ENCODE data around the gene C20orf96. TPM values are rescaled to one million over a fixed set of nuclear protein-coding genes. Genes with fewer than 3 reads are reported as not detected.

The C20orf96 gene
- total RNA-seq, 1 experiment from 2014 or later = 20.5 TPM

DNA sequence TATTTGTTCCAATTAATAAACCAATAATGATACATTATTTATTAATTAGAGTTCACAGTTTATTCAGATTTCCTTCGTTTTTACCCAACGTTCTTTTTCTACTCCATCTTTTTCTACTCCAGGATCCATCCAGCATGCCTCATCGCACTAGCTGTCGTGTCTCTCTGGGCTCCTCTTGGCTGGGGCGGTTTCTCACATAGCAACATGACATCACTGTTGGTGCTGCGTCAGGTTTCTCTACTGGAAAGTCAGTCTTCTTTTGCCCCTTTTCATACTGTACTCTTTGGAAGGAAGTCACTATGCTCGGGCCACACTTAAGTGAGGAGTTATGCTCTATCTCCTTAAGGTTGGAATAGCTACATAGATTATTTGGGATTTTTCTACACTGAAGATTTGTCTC lies 21.1 kb upstream of the C20orf96 start:
- BruUV-seq (replicated peaks) = no TSS peak
- ChIA-PET CTCF (no interaction called here), POLR2A (interaction anchor here (0.6 kb wide), 2 partner anchors 8 to 17 kb away, joined by 3 to 9 read pairs; no protein-coding TSS in a partner anchor)
- Histone ChIP-seq H3K36me3 (ENCODE audit: control insufficient read depth, insufficient read depth, low read length) (no peaks in the 10 kb centered on the region), H3K9me3 (ENCODE audit: control insufficient read depth, insufficient read depth, low read depth, low read length) (no peaks in the 10 kb centered on the region), H3K4me1 (ENCODE audit: control insufficient read depth, insufficient read depth, low read length) (peaks cover 12% of the 10 kb centered on the region), H3K27ac (ENCODE audit: low read length) (no peak overlapping the region), H3K27me3 (ENCODE audit: control insufficient read depth, insufficient read depth, low read length) (no peaks in the 10 kb centered on the region), H3K4me3 (ENCODE audit: low read depth in 2 of 2, low read length in 2 of 2) (no peak overlapping the region)
- DNase-seq (ENCODE audit: low read depth, low spot score) (no peak), ATAC-seq (no peak)
- in situ Hi-C loops (cut with HindIII; ENCODE audit: low pct_unique_long_range_greater_than_20kb, low sequenced_read_pairs) (no loop called here), intact Hi-C loops (cut with micrococcal nuclease; ENCODE audit: unreplicated experiment) (no loop called here)
- TF ChIP-seq TCF7L2 (IDR thresholded peaks at IDR 0.05; ENCODE audit: low read depth, low read length) (no peak), POLR2AphosphoS5 (IDR thresholded peaks at IDR 0.05; ENCODE audit: low read depth, low read length) (no peak), REST (IDR thresholded peaks at IDR 0.05; ENCODE audit: insufficient read depth in 1 of 2, low read depth in 2 of 2, low read length in 1 of 2) (no peak)
- TF ChIP-seq, protein P1, sequence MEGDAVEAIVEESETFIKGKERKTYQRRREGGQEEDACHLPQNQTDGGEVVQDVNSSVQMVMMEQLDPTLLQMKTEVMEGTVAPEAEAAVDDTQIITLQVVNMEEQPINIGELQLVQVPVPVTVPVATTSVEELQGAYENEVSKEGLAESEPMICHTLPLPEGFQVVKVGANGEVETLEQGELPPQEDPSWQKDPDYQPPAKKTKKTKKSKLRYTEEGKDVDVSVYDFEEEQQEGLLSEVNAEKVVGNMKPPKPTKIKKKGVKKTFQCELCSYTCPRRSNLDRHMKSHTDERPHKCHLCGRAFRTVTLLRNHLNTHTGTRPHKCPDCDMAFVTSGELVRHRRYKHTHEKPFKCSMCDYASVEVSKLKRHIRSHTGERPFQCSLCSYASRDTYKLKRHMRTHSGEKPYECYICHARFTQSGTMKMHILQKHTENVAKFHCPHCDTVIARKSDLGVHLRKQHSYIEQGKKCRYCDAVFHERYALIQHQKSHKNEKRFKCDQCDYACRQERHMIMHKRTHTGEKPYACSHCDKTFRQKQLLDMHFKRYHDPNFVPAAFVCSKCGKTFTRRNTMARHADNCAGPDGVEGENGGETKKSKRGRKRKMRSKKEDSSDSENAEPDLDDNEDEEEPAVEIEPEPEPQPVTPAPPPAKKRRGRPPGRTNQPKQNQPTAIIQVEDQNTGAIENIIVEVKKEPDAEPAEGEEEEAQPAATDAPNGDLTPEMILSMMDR (IDR thresholded peaks at IDR 0.05) = no peak

DNA sequence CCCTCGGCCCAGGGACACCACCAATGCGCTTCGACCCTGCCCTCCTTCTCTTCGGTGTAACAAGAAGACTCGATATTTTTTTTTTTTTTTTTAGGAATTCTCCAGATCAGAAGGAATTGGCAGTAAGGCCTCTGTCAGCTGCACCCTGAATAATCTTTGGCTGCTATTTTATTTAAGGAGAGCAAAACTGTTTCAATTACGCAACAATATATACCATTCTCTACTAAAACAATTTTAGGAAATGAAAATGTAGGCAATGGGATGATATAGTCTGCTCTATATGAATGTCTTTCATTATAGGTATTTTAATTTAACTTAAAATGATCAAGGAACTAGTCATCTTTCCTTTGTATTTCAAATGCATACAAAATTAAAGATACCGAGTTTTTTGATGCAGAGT lies 20.1 kb upstream of the C20orf96 start:
- Histone ChIP-seq H3K36me3 (ENCODE audit: control insufficient read depth, insufficient read depth, low read length) (no peaks in the 10 kb centered on the region), H3K4me1 (ENCODE audit: control insufficient read depth, insufficient read depth, low read length) (peaks cover 12% of the 10 kb centered on the region), H3K4me3 (ENCODE audit: low read depth in 2 of 2, low read length in 2 of 2) (peak overlapping the region; percentile 39 to 65), H3K27ac (ENCODE audit: low read length) (peak overlapping the region; percentile 57; the same call in 1 of the 2 replicates), H3K27me3 (ENCODE audit: control insufficient read depth, insufficient read depth, low read length) (no peaks in the 10 kb centered on the region), H3K9me3 (ENCODE audit: control insufficient read depth, insufficient read depth, low read depth, low read length) (no peaks in the 10 kb centered on the region)
- CTCF ChIA-PET = interaction anchor here (0.7 to 1.1 kb wide), 3 partner anchors 14 to 33 kb away, joined by 3 to 6 read pairs (median 4); no protein-coding TSS in a partner anchor
- no TSS peak for BruUV-seq (replicated peaks)
- ATAC-seq (no peak), DNase-seq (ENCODE audit: low read depth, low spot score) (no peak)
- intact Hi-C loops (cut with micrococcal nuclease; ENCODE audit: unreplicated experiment) = no loop called here
- in situ Hi-C loops (cut with HindIII; ENCODE audit: low pct_unique_long_range_greater_than_20kb, low sequenced_read_pairs) = no loop called here
- TF ChIP-seq TCF7L2 (IDR thresholded peaks at IDR 0.05; ENCODE audit: low read depth, low read length) (no peak), REST (IDR thresholded peaks at IDR 0.05; ENCODE audit: insufficient read depth in 1 of 2, low read depth in 2 of 2, low read length in 1 of 2) (no peak), POLR2AphosphoS5 (IDR thresholded peaks at IDR 0.05; ENCODE audit: low read depth, low read length) (no peak), SIN3A (IDR thresholded peaks at IDR 0.05; ENCODE audit: borderline replicate concordance, insufficient read depth, low read depth, low read length) (no peak)
- TF ChIP-seq, protein P1 (IDR thresholded peaks at IDR 0.05) = no peak
- POLR2A ChIA-PET = interaction anchor here (0.7 kb wide), 1 partner anchor 13 kb away, joined by 7 read pairs; no protein-coding TSS in a partner anchor
